IPS-18a (cell line): Measurements from ENCODE around the gene C1orf185.
"Not testable (repeated sequence)": the region's sequence is repeated elsewhere in the genome, so short reads cannot be mapped to it uniquely, and the experiment has no call there.

ENCODE experiments used
- H3K27ac ChIP-seq: one replicate; pipeline ENCODE4 v1.5.1; 2013; ENCODE audit warnings: low read length
- H3K27me3 ChIP-seq: one replicate; pipeline ENCODE4 v1.6.1; 2013; ENCODE audit warnings: mild to moderate bottlenecking, low read length; ENCODE audit not compliant: control insufficient read depth, insufficient read depth
- H3K36me3 ChIP-seq: one replicate; pipeline ENCODE4 v1.6.1; 2013; ENCODE audit warnings: low read depth, low read length; ENCODE audit not compliant: control insufficient read depth
- H3K4me1 ChIP-seq: one replicate; pipeline ENCODE4 v1.6.1; 2013; ENCODE audit warnings: low read depth, low read length; ENCODE audit not compliant: control insufficient read depth
- H3K4me3 ChIP-seq: one replicate; pipeline ENCODE4 v1.5.1; 2013; ENCODE audit warnings: low read length
- H3K9ac ChIP-seq: one replicate; pipeline ENCODE4 v1.6.1; 2013; ENCODE audit warnings: mild to moderate bottlenecking, low read length, moderate library complexity
- H3K9me3 ChIP-seq: one replicate; pipeline ENCODE4 v1.6.1; 2013; ENCODE audit warnings: low read depth, low read length; ENCODE audit not compliant: control insufficient read depth

C1orf185 gene

DNA sequence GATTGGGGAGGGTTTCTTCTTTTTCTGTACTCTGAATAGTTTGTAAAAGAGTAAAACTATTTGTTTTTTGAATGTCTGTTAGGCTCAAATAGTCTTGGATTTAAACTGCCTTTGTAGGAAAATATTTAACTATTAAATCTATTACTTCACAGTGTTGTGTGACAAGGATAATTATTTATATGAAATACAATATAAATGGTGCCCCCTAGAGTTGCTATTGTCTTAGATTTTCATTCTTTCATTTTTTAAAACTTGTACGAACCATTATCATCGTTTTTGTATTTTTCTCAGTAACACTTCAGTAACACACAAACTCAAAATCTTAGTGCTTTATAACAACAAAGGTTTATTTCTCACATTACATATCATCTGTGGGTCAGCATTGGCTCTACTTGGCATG lies 37.4 kb downstream of the C1orf185 start:
- Histone ChIP-seq H3K9me3 (no peaks in the 10 kb centered on the region), H3K4me1 (no peaks in the 10 kb centered on the region), H3K4me3 (no peak overlapping the region), H3K27ac (no peak overlapping the region), H3K36me3 (no peaks in the 10 kb centered on the region), H3K9ac (no peak overlapping the region), H3K27me3 (no peaks in the 10 kb centered on the region)

- no peak overlapping the region for H3K9ac ChIP-seq
- H3K27me3 ChIP-seq, result no peaks in the 10 kb centered on the region
- H3K4me1 ChIP-seq, result no peaks in the 10 kb centered on the region
- H3K36me3 ChIP-seq, result no peaks in the 10 kb centered on the region
- H3K4me3 ChIP-seq, result no peak overlapping the region
- H3K9me3 ChIP-seq, result no peaks in the 10 kb centered on the region
- no peak overlapping the region for H3K27ac ChIP-seq
These were observed 45.4 kb downstream of the C1orf185 start for GRCh38 chr1:51147394-51147793.

DNA sequence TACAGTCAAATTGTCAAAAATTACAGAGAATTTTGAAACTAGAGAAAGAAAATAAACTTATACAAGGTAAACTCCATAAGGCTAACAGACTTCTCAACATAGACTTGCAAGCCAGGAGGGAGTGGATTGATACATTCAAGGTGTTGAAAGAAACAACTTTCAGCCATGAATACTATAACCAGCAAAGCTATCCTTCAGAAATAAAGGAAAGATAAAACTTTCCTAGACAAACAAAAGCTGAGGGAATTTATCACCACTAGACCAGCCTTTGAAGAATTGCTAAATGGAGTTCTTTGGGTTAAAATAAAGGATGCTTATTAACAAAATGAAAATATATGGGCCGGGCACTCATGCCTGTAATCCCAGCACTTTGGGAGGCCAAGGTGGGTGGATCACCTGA lies 52.7 kb downstream of the C1orf185 start:
- Histone ChIP-seq H3K36me3 (no peaks in the 10 kb centered on the region), H3K27me3 (no peaks in the 10 kb centered on the region), H3K9me3 (no peaks in the 10 kb centered on the region), H3K27ac (no peak overlapping the region), H3K4me3 (no peak overlapping the region), H3K4me1 (no peaks in the 10 kb centered on the region), H3K9ac (no peak overlapping the region)

- Histone ChIP-seq H3K27me3 (no peaks in the 10 kb centered on the region), H3K36me3 (no peaks in the 10 kb centered on the region), H3K27ac (no peak overlapping the region), H3K9ac (no peak overlapping the region), H3K4me1 (no peaks in the 10 kb centered on the region), H3K9me3 (no peaks in the 10 kb centered on the region), H3K4me3 (no peak overlapping the region)
These were observed 54.7 kb downstream of the C1orf185 start for GRCh38 chr1:51156752-51157151.

GRCh38 chr1:51157395-51157794 lies 55.4 kb downstream of the C1orf185 start:
- H3K36me3 ChIP-seq, result no peaks in the 10 kb centered on the region
- no peaks in the 10 kb centered on the region for H3K9me3 ChIP-seq
- no peak overlapping the region for H3K9ac ChIP-seq
- H3K27ac ChIP-seq, result no peak overlapping the region
- no peaks in the 10 kb centered on the region for H3K27me3 ChIP-seq
- H3K4me3 ChIP-seq, result no peak overlapping the region
- no peaks in the 10 kb centered on the region for H3K4me1 ChIP-seq

DNA sequence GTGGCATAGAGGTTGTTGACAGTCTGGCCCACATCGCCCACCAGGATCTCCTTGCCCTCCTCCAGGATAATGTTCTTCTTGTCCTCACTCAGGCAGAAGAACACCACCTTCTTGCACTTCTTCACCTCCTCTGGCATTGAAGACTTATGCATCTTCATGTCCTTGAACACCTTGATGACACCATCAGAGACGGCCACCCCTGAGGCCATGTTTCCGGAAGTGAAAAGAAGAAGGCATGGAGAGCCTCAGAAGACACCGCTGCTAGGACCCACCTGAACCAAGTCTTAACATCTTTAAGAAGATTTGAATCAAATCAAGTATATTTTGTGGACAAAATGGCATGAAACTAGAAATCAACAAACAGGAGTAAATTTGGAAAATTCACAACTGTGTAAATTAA lies 56.2 kb downstream of the C1orf185 start:
- no peak overlapping the region for H3K4me3 ChIP-seq
- H3K27ac ChIP-seq, result no peak overlapping the region

DNA sequence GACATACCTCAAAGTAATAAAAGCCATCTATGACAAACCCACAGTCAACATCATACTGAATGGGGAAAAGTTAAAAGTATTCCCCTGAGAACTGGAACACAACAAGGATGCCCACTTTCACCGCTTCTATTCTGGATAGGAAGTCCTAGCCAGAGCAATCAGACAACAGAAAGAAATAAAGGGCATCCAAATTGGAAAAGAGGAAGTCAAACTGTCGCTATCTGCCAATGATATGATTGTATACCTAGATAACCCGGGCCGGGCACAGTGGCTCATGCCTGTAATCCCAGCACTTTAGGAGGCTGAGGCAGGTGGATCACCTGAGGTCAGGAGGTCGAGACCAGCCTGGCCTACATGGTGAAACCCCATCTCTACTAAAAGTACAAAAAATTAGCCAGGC lies 60.5 kb downstream of the C1orf185 start:
- not testable (repeated sequence) for H3K9me3 ChIP-seq, H3K27ac ChIP-seq, H3K9ac ChIP-seq

More for the DNA sequence above, 56.2 kb downstream of the C1orf185 start:
- no peaks in the 10 kb centered on the region for H3K27me3 ChIP-seq
- no peak overlapping the region for H3K9ac ChIP-seq
- no peaks in the 10 kb centered on the region for H3K9me3 ChIP-seq
- H3K36me3 ChIP-seq, result no peaks in the 10 kb centered on the region
- H3K4me1 ChIP-seq, result no peaks in the 10 kb centered on the region

GRCh38 chr1:51165540-51165939 lies 63.5 kb downstream of the C1orf185 start:
- H3K27ac ChIP-seq, result no peak overlapping the region
- H3K27me3 ChIP-seq, result no peaks in the 10 kb centered on the region
- no peaks in the 10 kb centered on the region for H3K4me1 ChIP-seq
- H3K9ac ChIP-seq, result no peak overlapping the region
- H3K9me3 ChIP-seq, result no peaks in the 10 kb centered on the region
- no peaks in the 10 kb centered on the region for H3K36me3 ChIP-seq
- H3K4me3 ChIP-seq, result no peak overlapping the region

More for the DNA sequence above, 60.5 kb downstream of the C1orf185 start:
- H3K27me3 ChIP-seq, H3K4me3 ChIP-seq, H3K4me1 ChIP-seq, H3K36me3 ChIP-seq: not testable (repeated sequence)

DNA sequence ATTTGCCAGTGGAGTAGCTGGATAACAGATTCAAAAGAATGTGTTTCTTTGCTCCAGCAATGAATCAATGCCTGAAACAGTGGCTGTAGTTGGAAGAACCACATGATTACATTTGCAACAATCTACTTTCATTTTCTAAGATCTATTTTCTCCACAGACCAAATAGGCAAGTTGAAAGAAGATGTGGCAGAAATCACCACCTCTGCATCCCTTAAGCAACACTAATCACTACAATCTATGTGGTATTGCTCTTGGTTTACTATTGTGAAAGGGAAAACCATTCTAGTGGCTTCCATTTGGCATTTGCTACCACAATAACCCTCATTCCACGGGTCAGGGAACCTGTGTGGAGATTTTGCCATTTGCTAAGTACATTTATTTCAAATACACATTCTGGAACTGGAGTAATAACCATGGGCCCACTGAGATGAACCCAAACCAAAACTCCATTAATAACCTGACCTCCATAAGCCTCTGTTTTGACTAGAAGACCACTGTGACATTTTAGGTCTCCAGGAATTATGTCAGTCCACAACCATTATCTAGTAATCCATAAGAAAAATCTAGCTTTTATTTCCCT lies 66.3 kb downstream of the C1orf185 start:
- H3K36me3 ChIP-seq, result no peaks in the 10 kb centered on the region
- H3K4me3 ChIP-seq, result no peak overlapping the region
- no peak overlapping the region for H3K27ac ChIP-seq
- H3K27me3 ChIP-seq, result no peaks in the 10 kb centered on the region
- no peaks in the 10 kb centered on the region for H3K4me1 ChIP-seq
- H3K9me3 ChIP-seq, result no peaks in the 10 kb centered on the region
- H3K9ac ChIP-seq, result no peak overlapping the region

DNA sequence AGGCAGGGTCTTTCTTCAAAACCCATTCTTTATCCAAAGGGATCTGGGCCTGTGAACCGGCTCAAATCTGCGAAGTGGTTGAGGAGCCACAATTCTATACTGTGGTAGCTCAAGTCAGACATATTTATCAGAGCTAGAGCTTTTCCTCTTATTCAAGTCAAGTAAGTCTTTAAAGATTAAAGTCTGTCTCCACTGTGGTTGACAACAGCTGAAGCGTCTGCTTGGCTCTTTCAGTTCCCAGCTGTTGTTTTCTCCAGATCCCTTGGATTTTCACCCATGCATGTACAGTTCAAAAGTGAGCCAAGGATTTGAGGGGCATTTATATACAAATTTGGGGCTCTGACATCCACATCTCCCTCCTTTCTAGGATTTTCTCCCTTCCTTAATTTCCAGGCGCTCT lies 66.9 kb downstream of the C1orf185 start:
- Histone ChIP-seq H3K4me3 (no peak overlapping the region), H3K9ac (no peak overlapping the region), H3K36me3 (no peaks in the 10 kb centered on the region), H3K4me1 (no peaks in the 10 kb centered on the region), H3K27me3 (no peaks in the 10 kb centered on the region), H3K27ac (no peak overlapping the region), H3K9me3 (no peaks in the 10 kb centered on the region)

GRCh38 chr1:51170342-51170741 lies 68.3 kb downstream of the C1orf185 start:
- Histone ChIP-seq H3K27ac (no peak overlapping the region), H3K9ac (no peak overlapping the region), H3K4me1 (no peaks in the 10 kb centered on the region), H3K4me3 (no peak overlapping the region), H3K9me3 (no peaks in the 10 kb centered on the region), H3K27me3 (no peaks in the 10 kb centered on the region), H3K36me3 (no peaks in the 10 kb centered on the region)

DNA sequence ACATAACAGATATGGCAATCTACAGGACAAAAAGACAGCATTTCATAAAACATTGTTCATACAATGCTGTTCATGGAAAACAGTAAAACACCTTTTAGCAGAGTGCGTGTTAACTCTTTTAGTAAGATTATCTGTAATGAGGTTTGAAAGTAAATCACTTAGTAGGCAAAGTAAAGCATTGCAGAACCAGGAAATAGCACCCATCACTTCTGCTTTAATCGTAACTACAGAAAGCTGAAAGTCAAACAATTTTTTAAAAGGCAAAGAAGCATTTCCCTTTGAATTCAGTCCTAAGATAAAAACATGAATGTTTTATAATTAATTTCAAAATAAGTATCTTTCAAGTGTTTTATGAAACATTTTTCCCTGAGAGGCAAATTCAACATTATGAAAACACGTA lies 70.8 kb downstream of the C1orf185 start:
- H3K9me3 ChIP-seq, result no peaks in the 10 kb centered on the region
- no peak overlapping the region for H3K9ac ChIP-seq
- H3K27ac ChIP-seq, result no peak overlapping the region
- no peaks in the 10 kb centered on the region for H3K4me1 ChIP-seq
- no peak overlapping the region for H3K4me3 ChIP-seq
- no peaks in the 10 kb centered on the region for H3K27me3 ChIP-seq
- H3K36me3 ChIP-seq, result no peaks in the 10 kb centered on the region
